ENCODE results near the gene ITGA2B. TPM values are rescaled to one million over a fixed set of nuclear protein-coding genes. Genes with fewer than 3 reads are reported as not detected.

Gene ITGA2B
- total and polyA plus RNA-seq, 2 of the 4 experiments (the other 2 are of a cell fraction) = under 0.01 to 0.26 TPM

DNA sequence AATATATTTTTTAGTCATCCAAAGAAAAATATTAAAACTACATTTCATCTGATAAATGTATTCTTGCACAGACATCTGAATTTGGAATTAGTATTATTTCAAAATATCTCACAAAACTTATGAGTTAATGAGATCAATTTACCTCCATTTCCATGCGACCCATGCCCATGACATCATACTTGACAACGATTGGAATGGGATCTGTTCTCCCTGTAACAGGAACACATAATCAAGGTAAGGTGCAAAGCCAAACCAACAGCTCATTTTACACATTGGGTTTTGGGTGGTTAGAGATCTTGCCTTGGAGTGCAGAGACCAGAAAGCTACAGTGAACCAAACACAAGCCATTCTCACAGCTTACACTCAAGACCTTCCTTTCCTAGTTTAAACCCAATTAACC is 46.9 kb upstream of the ITGA2B start:
- Histone ChIP-seq H3K4me2 (ENCODE audit: low read depth, low read length) (no peak overlapping the region), H3K18ac (ENCODE audit: low read depth, low read length) (no peak overlapping the region), H3K9me3 (ENCODE audit: control insufficient read depth, insufficient read depth, low read length) (no peaks in the 10 kb centered on the region), H2BK15ac (ENCODE audit: low read depth, low read length) (no peak overlapping the region), H3K14ac (replicated peaks; ENCODE audit: low read depth, low read length) (no peak overlapping the region), H2AK9ac (replicated peaks; ENCODE audit: low read depth, low read length, poor library complexity) (no peak overlapping the region), H4K8ac (ENCODE audit: low read depth in 2 of 2, low read length in 2 of 2) (no peak overlapping the region), H3K56ac (ENCODE audit: extremely low read depth, insufficient read depth, low read length) (no peak overlapping the region), H3K27me3 (ENCODE audit: control insufficient read depth, insufficient read depth, low read length) (no peaks in the 10 kb centered on the region), H4K20me1 (ENCODE audit: insufficient read depth, low read length) (no peaks in the 10 kb centered on the region; the same call in 1 of the 2 replicates), H3K4me3 (ENCODE audit: insufficient read depth, low read depth, low read length) (no peak overlapping the region), H4K91ac (ENCODE audit: insufficient read depth, low read depth, low read length) (no peak overlapping the region), H3K9me1 (ENCODE audit: insufficient read depth, low read length) (peaks cover 4% of the 10 kb centered on the region), H4K5ac (ENCODE audit: low read depth, low read length) (no peak overlapping the region), H2AK5ac (ENCODE audit: low read depth, low read length) (peak overlapping the region; percentile 39; the same call in 1 of the 2 replicates), H3K79me1 (ENCODE audit: low read depth in 1 of 2, low read length in 2 of 2) (peaks cover 19 to 57% of the 10 kb centered on the region in 2 experiments), H3K4me1 (ENCODE audit: control insufficient read depth, insufficient read depth, low read length) (no peaks in the 10 kb centered on the region), H2AFZ (replicated peaks; ENCODE audit: low read length, poor library complexity) (no peak overlapping the region), H2BK120ac (ENCODE audit: low read depth, low read length) (no peak overlapping the region), H2BK5ac (ENCODE audit: low read depth, low read length, poor library complexity, severe bottlenecking) (no peak overlapping the region), H3K23ac (ENCODE audit: low read depth, low read length) (0 out of 2 replicates have a peak overlapping the region, but pooled peaks have one; percentile 3), H3K27ac (ENCODE audit: insufficient read depth, low read length) (no peak overlapping the region), H3K9ac (ENCODE audit: low read depth, low read length) (no peak overlapping the region), H3K4ac (ENCODE audit: low read depth, low read length) (no peak overlapping the region), H2BK20ac (ENCODE audit: low read depth, low read length) (no peak overlapping the region), H3K36me3 (ENCODE audit: control insufficient read depth, insufficient read depth, low read length) (peaks cover 22% of the 10 kb centered on the region)
- WGBS, 2 experiments (ENCODE audit: extremely low coverage in 2 of 2, insufficient read length in 1 of 2) = no CpG with 5 or more reads among the region's 2 CpGs
- in situ Hi-C loops (cut with MboI; ENCODE audit: low sequenced_read_pairs) (no loop called here), intact Hi-C loops (cut with micrococcal nuclease) (no loop called here), dilution Hi-C loops (cut with HindIII; ENCODE audit: low sequenced_read_pairs, unreplicated experiment) (no loop called here)
- POLR2A ChIA-PET (ENCODE audit: unreplicated experiment) = no interaction called here
- CTCF ChIA-PET = no interaction called here
- no TSS peak for BruUV-seq (replicated peaks)
- ATAC-seq (ENCODE audit: low read depth) = no peak
- TF ChIP-seq CEBPB (IDR thresholded peaks at IDR 0.05; ENCODE audit: low read depth, low read length) = no peak
- no peak for TF ChIP-seq FOS (IDR thresholded peaks at IDR 0.05; ENCODE audit: low read depth, low read length)
- TF ChIP-seq, protein P1, sequence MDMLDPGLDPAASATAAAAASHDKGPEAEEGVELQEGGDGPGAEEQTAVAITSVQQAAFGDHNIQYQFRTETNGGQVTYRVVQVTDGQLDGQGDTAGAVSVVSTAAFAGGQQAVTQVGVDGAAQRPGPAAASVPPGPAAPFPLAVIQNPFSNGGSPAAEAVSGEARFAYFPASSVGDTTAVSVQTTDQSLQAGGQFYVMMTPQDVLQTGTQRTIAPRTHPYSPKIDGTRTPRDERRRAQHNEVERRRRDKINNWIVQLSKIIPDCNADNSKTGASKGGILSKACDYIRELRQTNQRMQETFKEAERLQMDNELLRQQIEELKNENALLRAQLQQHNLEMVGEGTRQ (IDR thresholded peaks at IDR 0.05; ENCODE audit: low read depth, low read length) = no peak
- no peak for DNase-seq
